HepG2 (cell line): ENCODE results near the gene ZMIZ1. TPM values are rescaled to one million over a fixed set of nuclear protein-coding genes. Genes with fewer than 3 reads are reported as not detected.

ENCODE experiments used
- ATF7 ChIP-seq, 2 experiments: fragments of 450-650 bp in 1 of 2; sonication (generic) in 1 of 2; formaldehyde crosslinking in 1 of 2; IDR thresholded peaks; 2 replicates each; pipeline versions ENCODE4 v1.4.0 to v1.6.1; 2016 to 2020; ENCODE audit warnings: antibody characterized with exemption in 1 of 2, mild to moderate bottlenecking in 1 of 2, missing genetic modification reagents in 1 of 2
- BCL3 ChIP-seq: sonication (generic); formaldehyde crosslinking; IDR thresholded peaks from 2 replicates; pipeline ENCODE4 v1.5.1; 2020; ENCODE audit warnings: mild to moderate bottlenecking, missing genetic modification reagents, moderate library complexity
- FOXC1 ChIP-seq: sonication (generic); formaldehyde crosslinking; IDR thresholded peaks from 2 replicates; pipeline ENCODE4 v1.8.0; 2022; ENCODE audit warnings: mild to moderate bottlenecking, missing genetic modification reagents, borderline replicate concordance
- GATA4 ChIP-seq: sonication (generic); IDR thresholded peaks from 2 replicates; pipeline ENCODE4 v1.6.1; 2016; ENCODE audit warnings: antibody characterized with exemption, low read depth, borderline replicate concordance
- HOXA5 ChIP-seq: sonication (generic); formaldehyde crosslinking; IDR thresholded peaks from 2 replicates; pipeline ENCODE4 v1.4.0; 2020; ENCODE audit warnings: missing genetic modification reagents
- MAFG ChIP-seq: sonication (generic); formaldehyde crosslinking; IDR thresholded peaks from 2 replicates; pipeline ENCODE4 v1.5.1; 2020; ENCODE audit warnings: mild to moderate bottlenecking, missing genetic modification reagents
- NFYB ChIP-seq: sonication (generic); formaldehyde crosslinking; IDR thresholded peaks from 2 replicates; pipeline ENCODE4 v1.4.0; 2020; ENCODE audit warnings: missing genetic modification reagents
- TBP ChIP-seq: sonication (generic); formaldehyde crosslinking; IDR thresholded peaks from 2 replicates; pipeline ENCODE4 v1.5.0; 2020; ENCODE audit warnings: missing genetic modification reagents
- ZMYM3 ChIP-seq: sonication (generic); formaldehyde crosslinking; IDR thresholded peaks from 2 replicates; pipeline ENCODE4 v1.5.1; 2020; ENCODE audit warnings: mild to moderate bottlenecking, missing genetic modification reagents
- ZNF224 ChIP-seq: sonication (generic); formaldehyde crosslinking; IDR thresholded peaks from 2 replicates; pipeline ENCODE4 v1.5.0; 2020; ENCODE audit warnings: mild to moderate bottlenecking, missing genetic modification reagents
- ZNF713 ChIP-seq: sonication (generic); formaldehyde crosslinking; IDR thresholded peaks from 2 replicates; pipeline ENCODE4 v1.4.0; 2020; ENCODE audit warnings: mild to moderate bottlenecking, missing genetic modification reagents
- polyA plus RNA-seq, 8 experiments: library from polyadenylated mRNA; depleted of rRNA in 3 of 8; stranded (reverse) in 7 of 8; unstranded in 1 of 8; fragments of >200 nt; fragmentation: Illumina TruSeq in 4 of 8; extraction: Trizol in 4 of 8; gene quantifications; 2 replicates each; pipeline versions ENCODE4 v1.2.1 to v1.2.3, GENCODE V29; 2011 to 2016; ENCODE audit warnings: low read depth in 4 of 8, missing spikeins in 1 of 8, mixed read lengths in 1 of 8; ENCODE audit not compliant: insufficient read depth in 1 of 8
- total RNA-seq, 5 experiments: library from RNA; depleted of rRNA; stranded (reverse); fragments of >200 nt; fragmentation: Illumina TruSeq; extraction: Trizol; gene quantifications; 2 replicates each; pipeline ENCODE4 v1.2.3, GENCODE V29; 2016; ENCODE audit warnings: low read depth in 1 of 5
- TF ChIP-seq, protein P1 (sequence below), 2 experiments: IDR thresholded peaks; 2 replicates each; pipeline ENCODE4 v1.6.1; 2011 to 2012; ENCODE audit warnings: low read length in 2 of 2, borderline replicate concordance in 1 of 2, low read depth in 1 of 2, mild to moderate bottlenecking in 1 of 2, moderate library complexity in 1 of 2
- TF ChIP-seq, protein P2 (sequence below): sonication (generic); formaldehyde crosslinking; conservative IDR thresholded peaks from 2 replicates; pipeline ENCODE4 v1.8.0; 2022; ENCODE audit warnings: missing genetic modification reagents
- TF ChIP-seq, protein P3 (sequence below): sonication (generic); formaldehyde crosslinking; IDR thresholded peaks from 2 replicates; pipeline ENCODE4 v1.4.0; 2020; ENCODE audit warnings: missing genetic modification reagents, borderline replicate concordance
- TF ChIP-seq, protein P4 (sequence below): sonication (generic); formaldehyde crosslinking; IDR thresholded peaks from 2 replicates; pipeline ENCODE4 v1.4.0; 2020; ENCODE audit warnings: mild to moderate bottlenecking, missing genetic modification reagents

Gene ZMIZ1
- total and polyA plus RNA-seq, 2 of the 13 experiments (the other 11 are each of a cell fraction or from before 2014, with no cell fraction given), result 5.3 to 10.2 TPM

DNA sequence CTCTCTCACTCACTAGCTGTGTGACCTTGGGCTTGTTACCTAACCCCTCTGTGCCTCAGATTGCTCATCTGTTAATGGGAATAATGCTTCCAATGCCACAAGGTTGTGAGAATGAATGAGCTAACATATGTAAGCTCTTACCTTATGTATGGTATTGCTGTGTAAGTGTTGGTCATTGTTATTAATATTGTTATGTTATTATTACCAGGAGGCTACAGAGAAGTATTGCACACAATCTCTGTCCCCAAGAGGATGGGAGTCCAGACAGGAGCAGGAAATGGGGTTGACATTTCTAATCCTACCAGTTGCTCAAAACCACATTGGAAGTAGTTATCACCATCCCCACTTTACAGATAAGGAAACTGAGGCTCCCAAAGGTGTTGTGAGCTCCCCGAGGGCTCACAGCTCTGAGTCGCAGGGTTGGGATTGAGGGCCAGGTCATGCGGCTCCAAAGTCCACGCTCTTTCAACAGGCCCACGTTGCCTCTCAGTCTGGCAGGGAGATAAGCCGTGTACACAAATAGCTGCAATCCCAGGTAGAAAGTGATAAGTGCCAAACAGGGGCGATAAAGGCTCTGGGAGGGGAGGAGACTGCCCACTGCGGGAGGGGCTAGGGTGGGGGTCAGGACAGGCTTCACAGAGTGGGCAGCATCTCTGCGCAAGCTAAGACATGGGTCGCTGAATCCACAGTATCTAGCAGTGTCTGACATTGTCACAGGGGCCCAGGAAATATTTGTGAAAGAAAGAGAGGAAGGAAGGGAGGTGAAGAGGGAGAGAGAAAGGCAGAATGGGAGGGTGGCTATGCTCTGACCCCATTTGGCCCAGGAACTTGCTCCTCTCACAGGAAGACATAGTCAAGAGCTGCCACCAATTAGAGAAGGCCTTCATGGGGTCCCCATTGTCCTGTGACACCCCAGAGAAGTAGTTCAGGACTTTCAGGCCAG is 9.6 kb upstream of the ZMIZ1 start (continued):
- TF ChIP-seq ZMYM3 (peak; percentile 99), TBP (no peak), HOXA5 (CRISPR knock-in tag) (peak; percentile 51; the same call in 1 of the 2 replicates), NFYB (CRISPR knock-in tag) (no peak), GATA4 (peak; percentile 100), ATF7 (IDR thresholded peaks at IDR 0.05) (no peak), ATF7 (CRISPR knock-in tag; IDR thresholded peaks at IDR 0.05) (peak; percentile 82), BCL3 (CRISPR knock-in tag) (no peak; the same call in 1 of the 2 replicates), ZNF713 (CRISPR knock-in tag) (no peak), ZNF224 (CRISPR knock-in tag) (no peak), MAFG (no peak), FOXC1 (CRISPR knock-in tag) (no peak; the same call in 1 of the 2 replicates)
- TF ChIP-seq, protein P1, sequence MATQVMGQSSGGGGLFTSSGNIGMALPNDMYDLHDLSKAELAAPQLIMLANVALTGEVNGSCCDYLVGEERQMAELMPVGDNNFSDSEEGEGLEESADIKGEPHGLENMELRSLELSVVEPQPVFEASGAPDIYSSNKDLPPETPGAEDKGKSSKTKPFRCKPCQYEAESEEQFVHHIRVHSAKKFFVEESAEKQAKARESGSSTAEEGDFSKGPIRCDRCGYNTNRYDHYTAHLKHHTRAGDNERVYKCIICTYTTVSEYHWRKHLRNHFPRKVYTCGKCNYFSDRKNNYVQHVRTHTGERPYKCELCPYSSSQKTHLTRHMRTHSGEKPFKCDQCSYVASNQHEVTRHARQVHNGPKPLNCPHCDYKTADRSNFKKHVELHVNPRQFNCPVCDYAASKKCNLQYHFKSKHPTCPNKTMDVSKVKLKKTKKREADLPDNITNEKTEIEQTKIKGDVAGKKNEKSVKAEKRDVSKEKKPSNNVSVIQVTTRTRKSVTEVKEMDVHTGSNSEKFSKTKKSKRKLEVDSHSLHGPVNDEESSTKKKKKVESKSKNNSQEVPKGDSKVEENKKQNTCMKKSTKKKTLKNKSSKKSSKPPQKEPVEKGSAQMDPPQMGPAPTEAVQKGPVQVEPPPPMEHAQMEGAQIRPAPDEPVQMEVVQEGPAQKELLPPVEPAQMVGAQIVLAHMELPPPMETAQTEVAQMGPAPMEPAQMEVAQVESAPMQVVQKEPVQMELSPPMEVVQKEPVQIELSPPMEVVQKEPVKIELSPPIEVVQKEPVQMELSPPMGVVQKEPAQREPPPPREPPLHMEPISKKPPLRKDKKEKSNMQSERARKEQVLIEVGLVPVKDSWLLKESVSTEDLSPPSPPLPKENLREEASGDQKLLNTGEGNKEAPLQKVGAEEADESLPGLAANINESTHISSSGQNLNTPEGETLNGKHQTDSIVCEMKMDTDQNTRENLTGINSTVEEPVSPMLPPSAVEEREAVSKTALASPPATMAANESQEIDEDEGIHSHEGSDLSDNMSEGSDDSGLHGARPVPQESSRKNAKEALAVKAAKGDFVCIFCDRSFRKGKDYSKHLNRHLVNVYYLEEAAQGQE (IDR thresholded peaks at IDR 0.05; ENCODE audit: borderline replicate concordance in 1 of 2, low read depth in 1 of 2, low read length in 2 of 2), result peak in 1 of 2 experiments; percentile 51; a peak in 1 of 4 replicates
- TF ChIP-seq, protein P2, sequence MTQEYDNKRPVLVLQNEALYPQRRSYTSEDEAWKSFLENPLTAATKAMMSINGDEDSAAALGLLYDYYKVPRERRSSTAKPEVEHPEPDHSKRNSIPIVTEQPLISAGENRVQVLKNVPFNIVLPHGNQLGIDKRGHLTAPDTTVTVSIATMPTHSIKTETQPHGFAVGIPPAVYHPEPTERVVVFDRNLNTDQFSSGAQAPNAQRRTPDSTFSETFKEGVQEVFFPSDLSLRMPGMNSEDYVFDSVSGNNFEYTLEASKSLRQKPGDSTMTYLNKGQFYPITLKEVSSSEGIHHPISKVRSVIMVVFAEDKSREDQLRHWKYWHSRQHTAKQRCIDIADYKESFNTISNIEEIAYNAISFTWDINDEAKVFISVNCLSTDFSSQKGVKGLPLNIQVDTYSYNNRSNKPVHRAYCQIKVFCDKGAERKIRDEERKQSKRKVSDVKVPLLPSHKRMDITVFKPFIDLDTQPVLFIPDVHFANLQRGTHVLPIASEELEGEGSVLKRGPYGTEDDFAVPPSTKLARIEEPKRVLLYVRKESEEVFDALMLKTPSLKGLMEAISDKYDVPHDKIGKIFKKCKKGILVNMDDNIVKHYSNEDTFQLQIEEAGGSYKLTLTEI (CRISPR knock-in tag), result no peak
- TF ChIP-seq, protein P3, sequence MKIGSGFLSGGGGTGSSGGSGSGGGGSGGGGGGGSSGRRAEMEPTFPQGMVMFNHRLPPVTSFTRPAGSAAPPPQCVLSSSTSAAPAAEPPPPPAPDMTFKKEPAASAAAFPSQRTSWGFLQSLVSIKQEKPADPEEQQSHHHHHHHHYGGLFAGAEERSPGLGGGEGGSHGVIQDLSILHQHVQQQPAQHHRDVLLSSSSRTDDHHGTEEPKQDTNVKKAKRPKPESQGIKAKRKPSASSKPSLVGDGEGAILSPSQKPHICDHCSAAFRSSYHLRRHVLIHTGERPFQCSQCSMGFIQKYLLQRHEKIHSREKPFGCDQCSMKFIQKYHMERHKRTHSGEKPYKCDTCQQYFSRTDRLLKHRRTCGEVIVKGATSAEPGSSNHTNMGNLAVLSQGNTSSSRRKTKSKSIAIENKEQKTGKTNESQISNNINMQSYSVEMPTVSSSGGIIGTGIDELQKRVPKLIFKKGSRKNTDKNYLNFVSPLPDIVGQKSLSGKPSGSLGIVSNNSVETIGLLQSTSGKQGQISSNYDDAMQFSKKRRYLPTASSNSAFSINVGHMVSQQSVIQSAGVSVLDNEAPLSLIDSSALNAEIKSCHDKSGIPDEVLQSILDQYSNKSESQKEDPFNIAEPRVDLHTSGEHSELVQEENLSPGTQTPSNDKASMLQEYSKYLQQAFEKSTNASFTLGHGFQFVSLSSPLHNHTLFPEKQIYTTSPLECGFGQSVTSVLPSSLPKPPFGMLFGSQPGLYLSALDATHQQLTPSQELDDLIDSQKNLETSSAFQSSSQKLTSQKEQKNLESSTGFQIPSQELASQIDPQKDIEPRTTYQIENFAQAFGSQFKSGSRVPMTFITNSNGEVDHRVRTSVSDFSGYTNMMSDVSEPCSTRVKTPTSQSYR, result peak; percentile 68; the same call in 1 of the 2 replicates
- TF ChIP-seq, protein P4, sequence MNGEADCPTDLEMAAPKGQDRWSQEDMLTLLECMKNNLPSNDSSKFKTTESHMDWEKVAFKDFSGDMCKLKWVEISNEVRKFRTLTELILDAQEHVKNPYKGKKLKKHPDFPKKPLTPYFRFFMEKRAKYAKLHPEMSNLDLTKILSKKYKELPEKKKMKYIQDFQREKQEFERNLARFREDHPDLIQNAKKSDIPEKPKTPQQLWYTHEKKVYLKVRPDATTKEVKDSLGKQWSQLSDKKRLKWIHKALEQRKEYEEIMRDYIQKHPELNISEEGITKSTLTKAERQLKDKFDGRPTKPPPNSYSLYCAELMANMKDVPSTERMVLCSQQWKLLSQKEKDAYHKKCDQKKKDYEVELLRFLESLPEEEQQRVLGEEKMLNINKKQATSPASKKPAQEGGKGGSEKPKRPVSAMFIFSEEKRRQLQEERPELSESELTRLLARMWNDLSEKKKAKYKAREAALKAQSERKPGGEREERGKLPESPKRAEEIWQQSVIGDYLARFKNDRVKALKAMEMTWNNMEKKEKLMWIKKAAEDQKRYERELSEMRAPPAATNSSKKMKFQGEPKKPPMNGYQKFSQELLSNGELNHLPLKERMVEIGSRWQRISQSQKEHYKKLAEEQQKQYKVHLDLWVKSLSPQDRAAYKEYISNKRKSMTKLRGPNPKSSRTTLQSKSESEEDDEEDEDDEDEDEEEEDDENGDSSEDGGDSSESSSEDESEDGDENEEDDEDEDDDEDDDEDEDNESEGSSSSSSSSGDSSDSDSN (CRISPR knock-in tag), result no peak; the same call in 1 of the 2 replicates
